Neural progenitor cell (in vitro differentiated cells): ENCODE data around the gene SURF6. TPM values are rescaled to one million over a fixed set of nuclear protein-coding genes. Genes with fewer than 3 reads are reported as not detected.
A peak's percentile ranks its signal among the peaks of the same experiment; 100 is the strongest.
"Not testable (repeated sequence)": the region's sequence is repeated elsewhere in the genome, so short reads cannot be mapped to it uniquely, and the experiment has no call there.

Experiments
- DNase-seq: peaks from one replicate; pipeline ENCODE4 v3.0.0-alpha.2; 2016; ENCODE audit warnings: low spot score
- H2AFZ ChIP-seq: fragments of 200-600 bp; sonication (generic); replicated peaks from 2 replicates; pipeline ENCODE4 v1.6.1; 2016; ENCODE audit warnings: antibody characterized with exemption
- H3F3A ChIP-seq: fragments of 200-600 bp; sonication (generic); 2 replicates; pipeline ENCODE4 v1.6.1; 2016; ENCODE audit warnings: antibody characterized with exemption, low read depth
- H3K27ac ChIP-seq: fragments of 200-600 bp; sonication (generic); 2 replicates; pipeline ENCODE4 v1.5.1; 2016; ENCODE audit warnings: mild to moderate bottlenecking
- H3K27me3 ChIP-seq: fragments of 200-600 bp; sonication (generic); 2 replicates; pipeline ENCODE4 v1.6.1; 2016; ENCODE audit warnings: mild to moderate bottlenecking, moderate library complexity
- H3K36me3 ChIP-seq: fragments of 200-600 bp; sonication (generic); 2 replicates; pipeline ENCODE4 v1.5.1; 2016
- H3K4me1 ChIP-seq: fragments of 200-600 bp; sonication (generic); 2 replicates; pipeline ENCODE4 v1.6.1; 2016; ENCODE audit warnings: mixed run types
- H3K4me2 ChIP-seq: fragments of 200-600 bp; sonication (generic); 2 replicates; pipeline ENCODE4 v1.6.1; 2016
- H3K4me3 ChIP-seq: fragments of 200-600 bp; sonication (generic); 2 replicates; pipeline ENCODE4 v1.5.1; 2016
- H3K79me2 ChIP-seq: fragments of 200-600 bp; sonication (generic); 2 replicates; pipeline ENCODE4 v1.6.1; 2016; ENCODE audit warnings: low read depth
- H3K9ac ChIP-seq: fragments of 200-600 bp; sonication (generic); 2 replicates; pipeline ENCODE4 v1.6.1; 2016
- H3K9me3 ChIP-seq: fragments of 200-600 bp; sonication (generic); 2 replicates; pipeline ENCODE4 v1.5.1; 2016; ENCODE audit warnings: low read depth
- H4K20me1 ChIP-seq: fragments of 200-600 bp; sonication (generic); 2 replicates; pipeline ENCODE4 v1.6.1; 2016; ENCODE audit warnings: low read depth
- H3K27ac Mint-ChIP-seq: 3 replicates; pipeline ENCODE4 v1.8.0; 2021; ENCODE audit warnings: mixed read lengths
- H3K27me3 Mint-ChIP-seq: 2 replicates; pipeline ENCODE4 v1.8.0; 2022; ENCODE audit warnings: low read depth, mild to moderate bottlenecking, inconsistent platforms, moderate library complexity, mixed read lengths; ENCODE audit not compliant: insufficient read depth
- H3K36me3 Mint-ChIP-seq: 3 replicates; pipeline ENCODE4 v1.8.0; 2021; ENCODE audit warnings: mixed read lengths
- H3K4me1 Mint-ChIP-seq: 3 replicates; pipeline ENCODE4 v1.8.0; 2021; ENCODE audit warnings: mixed read lengths
- H3K4me3 Mint-ChIP-seq: 3 replicates; pipeline ENCODE4 v1.8.0; 2021; ENCODE audit warnings: mild to moderate bottlenecking, moderate library complexity, mixed read lengths
- H3K9me3 Mint-ChIP-seq: 3 replicates; pipeline ENCODE4 v1.8.0; 2020; ENCODE audit warnings: mixed read lengths
- CTCF ChIP-seq: fragments of 200-600 bp; sonication (generic); IDR thresholded peaks from 2 replicates; pipeline ENCODE4 v1.5.1; 2017; ENCODE audit warnings: antibody characterized with exemption, mild to moderate bottlenecking
- EZH2 ChIP-seq: fragments of 200-600 bp; sonication (generic); IDR thresholded peaks from 2 replicates; pipeline ENCODE4 v1.6.1; 2017; ENCODE audit warnings: antibody characterized with exemption, mild to moderate bottlenecking, moderate library complexity
- EZH2phosphoT487 ChIP-seq: fragments of 200-600 bp; sonication (generic); IDR thresholded peaks from 2 replicates; pipeline ENCODE4 v1.6.1; 2017; ENCODE audit warnings: antibody characterized with exemption
- total RNA-seq: library from RNA; depleted of rRNA; stranded (reverse); fragments of >200 nt; gene quantifications from 2 replicates; pipeline ENCODE4 v1.2.3, GENCODE V29; 2015; ENCODE audit warnings: low replicate concordance

SURF6 gene
- total RNA-seq, 1 donor from 2014 or later, result 13.2 TPM

DNA sequence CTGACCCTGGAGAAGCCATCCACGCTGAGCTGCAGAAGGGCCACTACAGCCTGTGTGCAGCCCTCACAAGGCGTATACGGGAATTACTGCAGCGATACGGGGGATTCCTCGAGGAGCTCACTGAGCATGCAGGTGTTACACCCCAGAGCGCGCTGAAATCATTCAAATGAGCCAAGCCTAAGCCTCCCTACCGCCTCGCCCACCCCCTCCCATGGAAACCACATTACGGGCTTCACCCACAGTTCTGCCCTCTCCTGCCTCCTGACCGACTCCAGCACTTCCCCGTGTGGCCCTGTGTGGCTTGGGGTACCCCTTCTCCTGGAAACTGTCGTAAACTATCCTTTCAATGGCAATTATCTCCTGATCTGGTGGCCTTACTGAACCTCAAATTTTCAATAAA is 13.3 kb downstream of the SURF6 start:
- H3K9me3 Mint-ChIP-seq, result peaks cover 19% of the 10 kb centered on the region
- TF ChIP-seq CTCF (no peak), EZH2 (no peak), EZH2phosphoT487 (no peak)
- no peak overlapping the region for H3K4me2 ChIP-seq

DNA sequence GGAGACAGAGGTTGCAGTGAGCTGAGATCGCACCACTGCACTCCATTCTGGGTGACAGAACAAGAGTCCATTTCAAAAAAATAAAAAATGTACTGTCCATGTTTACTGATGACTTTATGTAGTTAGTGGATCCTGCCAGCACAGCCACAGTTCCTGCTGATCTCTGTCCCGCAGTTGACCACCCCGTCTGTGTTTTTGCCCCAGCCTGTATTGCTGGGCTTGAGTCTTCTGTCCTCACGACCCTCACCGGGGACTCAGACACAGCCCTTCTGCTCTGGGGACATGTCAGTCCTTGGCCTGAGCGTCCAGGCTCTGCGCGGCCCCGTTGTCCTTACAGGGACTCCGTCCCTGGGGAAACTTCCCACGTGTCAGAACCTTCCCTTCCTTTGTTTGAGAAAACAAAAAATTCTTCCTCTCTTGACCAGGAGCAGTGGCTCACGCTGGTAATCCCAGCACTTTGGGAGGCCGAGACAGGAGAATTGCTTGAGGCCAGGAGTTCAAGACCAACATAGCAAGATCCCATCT is 14.5 kb downstream of the SURF6 start:
- H3F3A ChIP-seq, result no peaks in the 10 kb centered on the region
- H4K20me1 ChIP-seq, result no peaks in the 10 kb centered on the region
- no peaks in the 10 kb centered on the region for H3K4me1 Mint-ChIP-seq
- no peak overlapping the region for H2AFZ ChIP-seq
- H3K9me3 Mint-ChIP-seq, result peaks cover 19% of the 10 kb centered on the region
- peaks cover 4% of the 10 kb centered on the region for H3K9me3 ChIP-seq
- no peaks in the 10 kb centered on the region for H3K36me3 Mint-ChIP-seq
- no peak overlapping the region for H3K4me3 Mint-ChIP-seq
- no peak overlapping the region for H3K27ac Mint-ChIP-seq
- peaks cover 12% of the 10 kb centered on the region for H3K27me3 Mint-ChIP-seq
- H3K4me1 ChIP-seq, result no peaks in the 10 kb centered on the region
- H3K4me2 ChIP-seq, result no peak overlapping the region
- no peak overlapping the region for H3K4me3 ChIP-seq
- H3K27ac ChIP-seq, result no peak overlapping the region
- H3K27me3 ChIP-seq, result no peaks in the 10 kb centered on the region
- H3K36me3 ChIP-seq, result no peaks in the 10 kb centered on the region
- no peak for TF ChIP-seq EZH2phosphoT487
- TF ChIP-seq CTCF, result no peak
- TF ChIP-seq EZH2, result no peak
- no peaks in the 10 kb centered on the region for H3K79me2 ChIP-seq
- H3K9ac ChIP-seq, result no peak overlapping the region
- DNase-seq, result no peak

More for the DNA sequence above, 13.3 kb downstream of the SURF6 start:
- Mint-ChIP-seq H3K4me1 (no peaks in the 10 kb centered on the region), H3K27ac (no peak overlapping the region), H3K4me3 (no peak overlapping the region), H3K36me3 (peaks cover 2% of the 10 kb centered on the region), H3K27me3 (peaks cover 9% of the 10 kb centered on the region)
- H3K27me3 ChIP-seq, result no peaks in the 10 kb centered on the region
- no peak overlapping the region for H3K27ac ChIP-seq
- H3K4me1 ChIP-seq, result no peaks in the 10 kb centered on the region
- H3K36me3 ChIP-seq, result no peaks in the 10 kb centered on the region
- peaks cover 4% of the 10 kb centered on the region for H3K9me3 ChIP-seq
- no peaks in the 10 kb centered on the region for H3K79me2 ChIP-seq
- H4K20me1 ChIP-seq, result no peaks in the 10 kb centered on the region
- no peak overlapping the region for H2AFZ ChIP-seq
- DNase-seq, result no peak
- H3K4me3 ChIP-seq, result no peak overlapping the region
- H3K9ac ChIP-seq, result no peak overlapping the region
- no peaks in the 10 kb centered on the region for H3F3A ChIP-seq

- H3K4me2 ChIP-seq, result no peak overlapping the region
- no peak overlapping the region for H3K9ac ChIP-seq
- no peaks in the 10 kb centered on the region for H3K4me1 Mint-ChIP-seq
- no peaks in the 10 kb centered on the region for H3K79me2 ChIP-seq
- no peaks in the 10 kb centered on the region for H3F3A ChIP-seq
- H3K9me3 ChIP-seq, result peaks cover 4% of the 10 kb centered on the region
- H3K27me3 ChIP-seq, result no peaks in the 10 kb centered on the region
- no peak overlapping the region for H2AFZ ChIP-seq
- no peak for DNase-seq
- TF ChIP-seq EZH2phosphoT487 (no peak), CTCF (peak; percentile 10)
- no peaks in the 10 kb centered on the region for H3K36me3 ChIP-seq
- H3K27ac Mint-ChIP-seq, result no peak overlapping the region
- H4K20me1 ChIP-seq, result no peaks in the 10 kb centered on the region
- no peaks in the 10 kb centered on the region for H3K36me3 Mint-ChIP-seq
- no peaks in the 10 kb centered on the region for H3K4me1 ChIP-seq
- H3K9me3 Mint-ChIP-seq, result peaks cover 15% of the 10 kb centered on the region
- H3K4me3 ChIP-seq, result no peak overlapping the region
- peaks cover 12% of the 10 kb centered on the region for H3K27me3 Mint-ChIP-seq
- H3K4me3 Mint-ChIP-seq, result no peak overlapping the region
- no peak overlapping the region for H3K27ac ChIP-seq
These were observed 15.5 kb downstream of the SURF6 start for GRCh38 chr9:133320421-133320881.

- H3K4me2 ChIP-seq, H3K9me3 Mint-ChIP-seq, H3K36me3 ChIP-seq, H3K4me3 Mint-ChIP-seq, H3K27ac Mint-ChIP-seq, H4K20me1 ChIP-seq, H3K36me3 Mint-ChIP-seq, H3K27me3 Mint-ChIP-seq, H3K9ac ChIP-seq, H3K4me1 Mint-ChIP-seq, H3K27ac ChIP-seq, DNase-seq, H3F3A ChIP-seq, H3K9me3 ChIP-seq, H3K79me2 ChIP-seq, H3K4me1 ChIP-seq, H2AFZ ChIP-seq, H3K27me3 ChIP-seq, H3K4me3 ChIP-seq: not testable (repeated sequence)
These were observed 18.4 kb downstream of the SURF6 start for GRCh38 chr9:133317551-133317950.
